GM21737 (cell line): Measurements from ENCODE around the gene MFAP4.
"Not testable (repeated sequence)": the region's sequence is repeated elsewhere in the genome, so short reads cannot be mapped to it uniquely, and the experiment has no call there.

ENCODE experiments used
- ATAC-seq: cut with Tn5 transposase; IDR thresholded peaks from one replicate; pipeline ENCODE4 v1.9.1; 2021; ENCODE audit warnings: mild to moderate bottlenecking, moderate library complexity; ENCODE audit not compliant: unreplicated experiment

The MFAP4 gene

GRCh38 chr17:19359151-19359550 is 27.8 kb downstream of the MFAP4 start:
- no peak for ATAC-seq

DNA sequence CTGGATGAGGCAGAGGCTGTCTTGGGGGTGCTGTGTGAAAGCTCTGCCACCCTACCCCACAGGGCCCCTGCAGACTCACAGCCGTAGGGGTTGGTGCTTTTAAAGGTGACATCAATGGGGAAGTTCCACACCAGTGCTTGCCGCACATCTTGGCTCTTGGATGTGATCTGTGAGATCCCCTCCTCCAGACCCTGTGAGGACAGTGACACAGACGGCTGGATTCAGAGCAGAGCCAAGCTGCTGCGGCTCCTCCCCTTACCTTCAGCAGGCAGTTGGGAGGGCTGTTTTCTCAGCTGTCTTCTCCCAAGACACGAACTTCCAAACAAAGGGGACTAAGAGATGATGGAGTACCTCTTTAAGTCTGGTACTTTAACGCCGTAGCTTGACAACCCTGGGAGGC is 29.2 kb downstream of the MFAP4 start:
- ATAC-seq = no peak

GRCh38 chr17:19357351-19357750 is 29.6 kb downstream of the MFAP4 start:
- ATAC-seq = no peak

- no peak for ATAC-seq
Observed at GRCh38 chr17:19354748-19355147, 32.2 kb downstream of the MFAP4 start.

DNA sequence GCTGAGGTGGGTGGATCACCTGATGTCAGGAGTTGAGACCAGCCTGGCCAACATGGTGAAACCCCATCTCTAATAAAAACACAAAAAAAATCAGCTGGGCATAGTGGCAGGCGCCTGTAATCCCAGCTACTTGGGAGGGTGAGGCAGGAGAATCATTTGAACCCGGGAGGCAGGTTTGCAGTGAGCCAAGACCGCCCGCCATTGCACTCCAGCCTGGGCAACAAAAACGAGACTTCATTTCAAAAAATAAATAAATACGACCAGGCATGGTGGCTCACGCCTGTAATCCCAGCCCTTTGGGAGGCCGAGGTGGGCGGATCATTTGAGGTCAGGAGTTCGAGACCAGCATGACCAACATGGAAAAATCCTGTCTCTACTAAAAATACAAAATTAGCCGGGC is 33.6 kb downstream of the MFAP4 start:
- not testable (repeated sequence) for ATAC-seq

DNA sequence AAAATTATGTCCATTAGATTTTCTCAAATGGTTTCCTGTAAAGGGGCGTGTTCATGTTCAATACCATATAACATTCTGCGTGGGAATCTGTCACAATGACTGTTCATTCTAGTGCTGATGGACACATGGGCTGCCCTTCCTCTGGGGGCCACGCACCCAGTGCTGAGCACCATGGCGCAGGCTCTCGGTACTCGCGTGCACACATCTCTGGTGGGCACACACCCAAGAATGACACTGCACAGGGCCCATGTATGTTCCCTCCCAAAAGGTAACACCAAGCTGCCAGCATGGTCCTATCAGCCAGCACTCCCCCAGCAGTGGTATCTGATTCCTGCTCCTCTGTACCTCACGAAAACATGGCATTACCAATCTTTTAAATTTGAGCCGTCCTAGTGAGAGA is 38.2 kb downstream of the MFAP4 start:
- ATAC-seq = no peak

GRCh38 chr17:19348081-19348650 is 38.8 kb downstream of the MFAP4 start:
- ATAC-seq = no peak

GRCh38 chr17:19347323-19348080 is 39.5 kb downstream of the MFAP4 start:
- ATAC-seq = no peak

GRCh38 chr17:19346351-19347255 is 40.4 kb downstream of the MFAP4 start:
- no peak for ATAC-seq

DNA sequence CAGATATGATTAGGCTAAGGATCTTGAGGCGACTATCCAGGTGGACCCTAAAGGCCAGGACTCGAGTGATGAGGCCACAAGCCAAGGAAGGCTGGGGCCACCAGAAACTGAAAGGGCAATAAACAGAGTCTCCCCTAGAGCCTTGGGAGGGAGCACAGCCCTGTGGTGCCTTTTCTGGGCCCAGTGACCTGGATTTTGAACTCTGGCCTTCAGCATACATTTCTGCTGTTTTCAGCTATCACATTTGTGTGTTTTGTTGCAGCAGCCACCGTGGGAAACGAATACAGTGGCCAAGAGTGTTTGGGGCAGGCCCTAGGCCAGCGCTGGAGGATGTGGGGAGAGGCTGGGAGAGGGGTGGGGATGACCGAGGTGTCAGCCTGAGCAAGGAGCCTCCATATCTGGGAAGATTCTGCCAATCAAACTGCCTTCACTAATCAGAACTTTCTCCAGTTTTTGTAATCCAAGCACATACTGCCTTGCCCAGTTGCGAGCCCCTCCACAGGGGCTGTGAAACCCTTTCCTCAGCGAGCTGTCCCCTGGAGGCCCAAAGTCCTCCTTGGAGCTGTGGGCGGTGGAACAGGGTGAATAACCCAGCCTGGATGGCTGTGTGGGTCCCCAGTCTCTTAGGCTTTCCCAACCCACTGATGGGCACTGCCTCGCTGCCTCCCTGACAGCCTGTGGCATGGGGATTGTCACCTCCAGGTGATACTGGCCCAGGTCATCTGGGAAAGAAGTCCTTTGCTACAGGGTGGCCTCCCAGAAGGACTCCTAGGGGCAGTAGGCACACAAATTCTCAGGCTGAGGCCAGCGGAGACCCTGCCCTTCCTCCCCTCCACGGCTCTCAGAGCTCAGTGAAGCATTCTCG is 41.3 kb downstream of the MFAP4 start:
- ATAC-seq = no peak

- ATAC-seq = no peak
Observed at GRCh38 chr17:19345067-19345460, 41.9 kb downstream of the MFAP4 start.

GRCh38 chr17:19344311-19345066 is 42.5 kb downstream of the MFAP4 start:
- no peak for ATAC-seq

GRCh38 chr17:19343671-19344151 is 43.3 kb downstream of the MFAP4 start:
- no peak for ATAC-seq

DNA sequence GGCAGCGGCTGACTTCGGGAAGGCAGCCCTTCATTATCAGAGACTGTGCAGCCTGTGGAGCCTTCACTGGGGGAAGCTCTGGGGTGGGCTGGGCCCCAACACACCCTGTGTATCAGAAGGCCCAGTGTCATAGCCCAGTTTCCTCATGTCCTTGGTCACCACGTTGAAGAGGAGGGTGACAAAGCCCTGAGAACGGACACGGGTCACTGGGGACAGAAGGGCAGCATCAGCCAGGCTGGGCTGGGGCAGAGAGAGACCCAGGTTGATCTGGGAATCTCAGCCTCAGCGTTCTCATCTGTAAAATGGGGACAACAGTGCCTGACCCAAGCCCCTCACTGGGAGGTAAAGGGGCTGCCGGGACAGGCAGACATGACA is 43.7 kb downstream of the MFAP4 start:
- ATAC-seq = no peak

- ATAC-seq = no peak
Observed at GRCh38 chr17:19342611-19343255, 44.3 kb downstream of the MFAP4 start.

DNA sequence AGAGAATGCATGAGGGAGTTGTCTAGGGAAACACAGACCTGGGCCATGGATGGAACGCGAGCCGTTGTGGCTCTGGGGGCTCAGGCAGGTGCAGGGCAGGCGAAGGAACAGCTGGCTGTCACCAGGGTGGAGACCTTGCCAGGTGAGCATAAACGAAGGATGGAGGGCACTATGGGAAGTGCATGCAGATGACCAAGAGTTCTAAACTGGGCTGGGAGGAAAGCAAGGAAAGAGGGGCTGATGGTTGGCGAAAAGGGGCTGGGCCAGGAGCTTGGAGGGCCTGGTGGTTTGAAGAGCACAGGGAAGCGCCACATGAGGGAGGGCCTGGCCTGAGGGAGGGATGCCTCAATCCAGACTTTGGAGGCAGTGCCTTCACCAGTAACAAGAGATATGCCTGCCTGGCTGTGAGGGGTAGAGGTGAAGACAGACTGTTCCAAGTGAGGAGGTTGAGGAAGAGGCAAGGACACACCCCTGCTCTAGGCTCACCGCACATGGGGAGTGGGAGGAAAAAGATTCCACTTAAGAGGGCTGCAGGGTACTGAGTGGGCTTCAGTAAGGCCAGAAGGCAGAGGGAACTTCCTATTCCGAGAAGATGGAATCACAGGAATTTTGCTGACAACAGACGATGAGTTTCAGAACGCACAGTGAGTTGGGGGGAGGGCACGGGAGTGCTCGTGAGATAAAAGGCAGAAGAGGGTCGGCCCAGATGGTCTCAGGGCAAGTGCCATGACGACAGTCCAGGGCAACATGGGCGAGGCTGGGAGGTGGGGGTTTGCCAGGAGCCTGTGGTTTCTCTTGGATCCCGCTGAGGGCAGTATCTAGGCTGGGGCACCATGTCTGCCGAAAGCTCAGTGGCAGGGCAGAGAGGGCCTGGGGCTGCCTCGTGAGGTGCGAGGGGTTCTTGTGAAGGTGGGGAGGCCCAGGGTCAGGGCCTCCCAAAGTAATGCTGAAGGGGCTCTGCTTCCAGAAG is 45.1 kb downstream of the MFAP4 start:
- ATAC-seq = no peak

GRCh38 chr17:19341211-19341631 is 45.8 kb downstream of the MFAP4 start:
- ATAC-seq = no peak

GRCh38 chr17:19339341-19339815 is 47.6 kb downstream of the MFAP4 start:
- no peak for ATAC-seq
